Measurements from ENCODE around the gene ZFP90.

The ZFP90 gene

DNA sequence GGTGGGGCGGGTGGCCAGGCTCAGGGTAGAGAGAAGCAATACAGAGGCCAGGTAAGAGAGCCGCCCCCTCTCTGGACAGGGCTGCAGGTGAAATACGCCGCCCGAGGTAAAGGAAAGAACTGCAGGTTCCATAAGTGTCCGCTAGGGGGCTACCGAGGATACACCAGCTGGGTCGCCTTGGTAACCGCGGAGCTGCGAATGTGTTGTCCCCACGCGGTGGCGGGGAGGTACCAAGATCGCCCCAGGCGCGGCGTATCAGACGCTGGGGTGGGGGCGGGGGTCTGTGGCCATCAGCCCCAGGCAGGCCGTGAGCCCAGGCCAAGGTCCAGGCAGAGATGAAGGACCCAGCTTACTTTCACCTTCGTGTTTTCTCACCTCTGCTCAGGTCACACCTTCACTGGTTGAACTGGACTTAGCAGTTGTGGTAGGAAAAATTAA is 18.4 kb upstream of the ZFP90 start (continued):
- TF ChIP-seq ZNF175 (tag by site-specific recombination; IDR thresholded peaks at IDR 0.05) (no peak), ZNF404 (tag by site-specific recombination; IDR thresholded peaks at IDR 0.05) (no peak), ZBTB17 (tag by site-specific recombination; IDR thresholded peaks at IDR 0.05) (no peak), ZNF169 (tag by site-specific recombination; IDR thresholded peaks at IDR 0.05) (no peak)

DNA sequence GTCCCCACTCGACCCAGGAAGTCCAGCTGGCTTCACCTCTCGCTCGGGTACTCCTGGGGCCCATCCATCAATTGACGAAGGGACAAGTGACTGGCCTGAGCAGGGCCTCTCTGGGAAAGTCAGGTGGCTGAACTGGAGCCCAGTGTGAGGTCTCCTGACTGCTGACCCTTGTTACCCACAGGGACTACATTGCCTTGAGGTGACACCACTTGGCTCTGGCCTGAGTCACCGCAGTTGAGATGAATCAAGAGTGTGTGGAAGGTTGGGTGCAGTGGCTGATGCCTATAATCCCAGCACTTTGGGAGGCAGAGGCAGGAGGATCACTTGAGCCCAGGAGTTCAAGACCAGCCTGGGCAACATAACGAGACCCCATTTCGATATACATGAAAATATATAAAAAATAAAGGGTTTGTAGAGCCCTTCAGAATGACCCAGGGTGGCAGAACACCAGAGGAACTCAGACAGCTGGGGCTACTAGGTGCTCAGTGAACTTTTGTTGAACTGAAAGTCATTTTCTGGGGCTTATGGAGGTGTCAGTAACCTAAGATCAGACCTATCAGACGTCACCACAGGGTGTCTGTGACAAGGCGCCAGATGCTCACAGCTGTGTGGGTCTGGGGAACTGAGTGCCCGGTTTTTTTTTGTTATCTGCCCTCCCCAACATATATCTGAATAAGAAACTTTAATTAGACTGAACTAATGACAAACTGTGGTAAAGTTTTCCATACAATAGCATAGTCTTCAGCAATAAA is 14.8 kb upstream of the ZFP90 start:
- no peak for TF ChIP-seq ZNF658 (tag by site-specific recombination; IDR thresholded peaks at IDR 0.05)
- no peak for TF ChIP-seq BCL11A (tag by site-specific recombination; IDR thresholded peaks at IDR 0.05; ENCODE audit: low read depth)
- TF ChIP-seq ZNF302 (tag by site-specific recombination; IDR thresholded peaks at IDR 0.05; ENCODE audit: low read depth): no peak
- no peak for TF ChIP-seq ZNF433 (tag by site-specific recombination; IDR thresholded peaks at IDR 0.05; ENCODE audit: low read depth)
- no peak for TF ChIP-seq FEZF1 (tag by site-specific recombination; IDR thresholded peaks at IDR 0.05)
- TF ChIP-seq EGR2 (tag by site-specific recombination; IDR thresholded peaks at IDR 0.05; ENCODE audit: low read depth): no peak
- no peak for TF ChIP-seq ZNF140 (tag by site-specific recombination; IDR thresholded peaks at IDR 0.05)
- TF ChIP-seq, protein P1, sequence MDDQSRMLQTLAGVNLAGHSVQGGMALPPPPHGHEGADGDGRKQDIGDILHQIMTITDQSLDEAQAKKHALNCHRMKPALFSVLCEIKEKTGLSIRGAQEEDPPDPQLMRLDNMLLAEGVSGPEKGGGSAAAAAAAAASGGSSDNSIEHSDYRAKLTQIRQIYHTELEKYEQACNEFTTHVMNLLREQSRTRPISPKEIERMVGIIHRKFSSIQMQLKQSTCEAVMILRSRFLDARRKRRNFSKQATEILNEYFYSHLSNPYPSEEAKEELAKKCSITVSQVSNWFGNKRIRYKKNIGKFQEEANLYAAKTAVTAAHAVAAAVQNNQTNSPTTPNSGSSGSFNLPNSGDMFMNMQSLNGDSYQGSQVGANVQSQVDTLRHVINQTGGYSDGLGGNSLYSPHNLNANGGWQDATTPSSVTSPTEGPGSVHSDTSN (CRISPR knock-in tag; IDR thresholded peaks at IDR 0.05): no peak
- TF ChIP-seq, protein P2, sequence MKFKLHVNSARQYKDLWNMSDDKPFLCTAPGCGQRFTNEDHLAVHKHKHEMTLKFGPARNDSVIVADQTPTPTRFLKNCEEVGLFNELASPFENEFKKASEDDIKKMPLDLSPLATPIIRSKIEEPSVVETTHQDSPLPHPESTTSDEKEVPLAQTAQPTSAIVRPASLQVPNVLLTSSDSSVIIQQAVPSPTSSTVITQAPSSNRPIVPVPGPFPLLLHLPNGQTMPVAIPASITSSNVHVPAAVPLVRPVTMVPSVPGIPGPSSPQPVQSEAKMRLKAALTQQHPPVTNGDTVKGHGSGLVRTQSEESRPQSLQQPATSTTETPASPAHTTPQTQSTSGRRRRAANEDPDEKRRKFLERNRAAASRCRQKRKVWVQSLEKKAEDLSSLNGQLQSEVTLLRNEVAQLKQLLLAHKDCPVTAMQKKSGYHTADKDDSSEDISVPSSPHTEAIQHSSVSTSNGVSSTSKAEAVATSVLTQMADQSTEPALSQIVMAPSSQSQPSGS (tag by site-specific recombination; IDR thresholded peaks at IDR 0.05; ENCODE audit: low read depth): no peak
- no peak for TF ChIP-seq PRDM1 (tag by site-specific recombination; IDR thresholded peaks at IDR 0.05)
- TF ChIP-seq, protein P3, sequence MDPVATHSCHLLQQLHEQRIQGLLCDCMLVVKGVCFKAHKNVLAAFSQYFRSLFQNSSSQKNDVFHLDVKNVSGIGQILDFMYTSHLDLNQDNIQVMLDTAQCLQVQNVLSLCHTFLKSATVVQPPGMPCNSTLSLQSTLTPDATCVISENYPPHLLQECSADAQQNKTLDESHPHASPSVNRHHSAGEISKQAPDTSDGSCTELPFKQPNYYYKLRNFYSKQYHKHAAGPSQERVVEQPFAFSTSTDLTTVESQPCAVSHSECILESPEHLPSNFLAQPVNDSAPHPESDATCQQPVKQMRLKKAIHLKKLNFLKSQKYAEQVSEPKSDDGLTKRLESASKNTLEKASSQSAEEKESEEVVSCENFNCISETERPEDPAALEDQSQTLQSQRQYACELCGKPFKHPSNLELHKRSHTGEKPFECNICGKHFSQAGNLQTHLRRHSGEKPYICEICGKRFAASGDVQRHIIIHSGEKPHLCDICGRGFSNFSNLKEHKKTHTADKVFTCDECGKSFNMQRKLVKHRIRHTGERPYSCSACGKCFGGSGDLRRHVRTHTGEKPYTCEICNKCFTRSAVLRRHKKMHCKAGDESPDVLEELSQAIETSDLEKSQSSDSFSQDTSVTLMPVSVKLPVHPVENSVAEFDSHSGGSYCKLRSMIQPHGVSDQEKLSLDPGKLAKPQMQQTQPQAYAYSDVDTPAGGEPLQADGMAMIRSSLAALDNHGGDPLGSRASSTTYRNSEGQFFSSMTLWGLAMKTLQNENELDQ (tag by site-specific recombination; IDR thresholded peaks at IDR 0.05; ENCODE audit: low read depth): no peak
- TF ChIP-seq, protein P4, sequence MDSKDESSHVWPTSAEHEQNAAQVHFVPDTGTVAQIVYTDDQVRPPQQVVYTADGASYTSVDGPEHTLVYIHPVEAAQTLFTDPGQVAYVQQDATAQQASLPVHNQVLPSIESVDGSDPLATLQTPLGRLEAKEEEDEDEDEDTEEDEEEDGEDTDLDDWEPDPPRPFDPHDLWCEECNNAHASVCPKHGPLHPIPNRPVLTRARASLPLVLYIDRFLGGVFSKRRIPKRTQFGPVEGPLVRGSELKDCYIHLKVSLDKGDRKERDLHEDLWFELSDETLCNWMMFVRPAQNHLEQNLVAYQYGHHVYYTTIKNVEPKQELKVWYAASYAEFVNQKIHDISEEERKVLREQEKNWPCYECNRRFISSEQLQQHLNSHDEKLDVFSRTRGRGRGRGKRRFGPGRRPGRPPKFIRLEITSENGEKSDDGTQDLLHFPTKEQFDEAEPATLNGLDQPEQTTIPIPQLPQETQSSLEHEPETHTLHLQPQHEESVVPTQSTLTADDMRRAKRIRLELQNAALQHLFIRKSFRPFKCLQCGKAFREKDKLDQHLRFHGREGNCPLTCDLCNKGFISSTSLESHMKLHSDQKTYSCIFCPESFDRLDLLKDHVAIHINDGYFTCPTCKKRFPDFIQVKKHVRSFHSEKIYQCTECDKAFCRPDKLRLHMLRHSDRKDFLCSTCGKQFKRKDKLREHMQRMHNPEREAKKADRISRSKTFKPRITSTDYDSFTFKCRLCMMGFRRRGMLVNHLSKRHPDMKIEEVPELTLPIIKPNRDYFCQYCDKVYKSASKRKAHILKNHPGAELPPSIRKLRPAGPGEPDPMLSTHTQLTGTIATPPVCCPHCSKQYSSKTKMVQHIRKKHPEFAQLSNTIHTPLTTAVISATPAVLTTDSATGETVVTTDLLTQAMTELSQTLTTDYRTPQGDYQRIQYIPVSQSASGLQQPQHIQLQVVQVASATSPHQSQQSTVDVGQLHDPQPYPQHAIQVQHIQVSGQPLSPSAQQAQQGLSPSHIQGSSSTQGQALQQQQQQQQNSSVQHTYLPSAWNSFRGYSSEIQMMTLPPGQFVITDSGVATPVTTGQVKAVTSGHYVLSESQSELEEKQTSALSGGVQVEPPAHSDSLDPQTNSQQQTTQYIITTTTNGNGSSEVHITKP (tag by site-specific recombination; IDR thresholded peaks at IDR 0.05): no peak
- TF ChIP-seq ZNF600 (tag by site-specific recombination; IDR thresholded peaks at IDR 0.05): no peak
- TF ChIP-seq GLIS2 (tag by site-specific recombination; IDR thresholded peaks at IDR 0.05): no peak
- no peak for TF ChIP-seq ZIC2 (tag by site-specific recombination; IDR thresholded peaks at IDR 0.05)
- TF ChIP-seq, protein P5, sequence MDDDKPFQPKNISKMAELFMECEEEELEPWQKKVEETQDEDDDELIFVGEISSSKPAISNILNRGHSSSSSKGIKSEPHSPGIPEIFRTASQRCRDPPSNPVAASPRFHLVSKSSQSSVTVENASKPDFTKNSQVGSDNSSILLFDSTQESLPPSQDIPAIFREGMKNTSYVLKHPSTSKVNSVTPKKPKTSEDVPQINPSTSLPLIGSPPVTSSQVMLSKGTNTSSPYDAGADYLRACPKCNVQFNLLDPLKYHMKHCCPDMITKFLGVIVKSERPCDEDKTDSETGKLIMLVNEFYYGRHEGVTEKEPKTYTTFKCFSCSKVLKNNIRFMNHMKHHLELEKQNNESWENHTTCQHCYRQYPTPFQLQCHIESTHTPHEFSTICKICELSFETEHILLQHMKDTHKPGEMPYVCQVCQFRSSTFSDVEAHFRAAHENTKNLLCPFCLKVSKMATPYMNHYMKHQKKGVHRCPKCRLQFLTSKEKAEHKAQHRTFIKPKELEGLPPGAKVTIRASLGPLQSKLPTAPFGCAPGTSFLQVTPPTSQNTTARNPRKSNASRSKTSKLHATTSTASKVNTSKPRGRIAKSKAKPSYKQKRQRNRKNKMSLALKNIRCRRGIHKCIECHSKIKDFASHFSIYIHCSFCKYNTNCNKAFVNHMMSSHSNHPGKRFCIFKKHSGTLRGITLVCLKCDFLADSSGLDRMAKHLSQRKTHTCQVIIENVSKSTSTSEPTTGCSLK (tag by site-specific recombination; IDR thresholded peaks at IDR 0.05): no peak
- no peak for TF ChIP-seq ZNF747 (tag by site-specific recombination; IDR thresholded peaks at IDR 0.05)
- POLR2A ChIA-PET: no interaction called here

More for the DNA sequence above, 14.8 kb upstream of the ZFP90 start:
- Histone ChIP-seq H3K36me3 (ENCODE audit: control insufficient read depth in 2 of 2, insufficient read depth in 1 of 2, low read length in 2 of 2) (no peaks in the 10 kb centered on the region), H3K4me3 (ENCODE audit: low read depth, low read length) (no peak overlapping the region), H3K4me1 (ENCODE audit: control insufficient read depth, insufficient read depth, low read length) (no peaks in the 10 kb centered on the region), H3K9me3 (ENCODE audit: control insufficient read depth, insufficient read depth, low read depth, low read length) (no peaks in the 10 kb centered on the region), H3K27ac (ENCODE audit: extremely low read depth, low read depth, low read length) (no peak overlapping the region)
- CTCF ChIA-PET: no interaction called here

All from HEK293 (cell line).